ENCODE measurements around the gene TMEM145. TPM values are rescaled to one million over a fixed set of nuclear protein-coding genes. Genes with fewer than 3 reads are reported as not detected.
"Not testable (repeated sequence)": the region's sequence is repeated elsewhere in the genome, so short reads cannot be mapped to it uniquely, and the experiment has no call there.

Gene TMEM145
- total and polyA plus RNA-seq, 9 of the 15 experiments (the other 6 are each of a cell fraction or from before 2014, with no cell fraction given) = 0.80 to 5.5 (median 1.9) TPM; not detected in 3

DNA sequence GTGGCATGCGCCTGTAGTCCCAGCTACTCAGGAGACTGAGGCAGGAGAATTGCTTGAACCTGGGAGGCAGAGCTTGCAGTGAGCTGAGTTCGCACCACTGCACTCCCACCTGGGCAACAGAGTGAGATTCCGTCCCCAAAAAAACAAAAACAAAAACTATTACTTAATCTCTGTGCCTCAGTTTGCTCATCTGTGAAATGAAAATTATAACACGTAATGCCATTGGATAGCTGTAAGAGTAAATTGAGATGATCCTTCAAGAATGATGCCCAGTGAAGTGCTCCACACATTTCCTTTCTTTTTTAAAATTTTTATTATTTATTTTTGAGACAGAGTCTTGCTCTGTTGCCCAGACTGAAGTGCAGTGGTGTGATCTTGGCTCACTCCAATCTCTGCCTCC is 26.8 kb downstream of the TMEM145 start:
- in situ Hi-C loops (cut with MboI); CTCF ChIA-PET (ENCODE audit: low intra/inter-chr PET ratio); POLR2A ChIA-PET; H3K9ac ChIP-seq (ENCODE audit: insufficient read depth in 1 of 2, low read depth in 2 of 2, low read length in 2 of 2); FAIRE-seq; H3K4me3 ChIP-seq; H2AFZ ChIP-seq (ENCODE audit: low read depth, low read length); H3K27ac ChIP-seq (ENCODE audit: extremely low read depth, low read depth, low read length); ATAC-seq; H3K9me3 ChIP-seq (replicated peaks; ENCODE audit: control insufficient read depth, insufficient read depth, low read depth, low read length); BruUV-seq (replicated peaks); H3K79me2 ChIP-seq (ENCODE audit: control insufficient read depth, insufficient read depth, low read length); H3K9me1 ChIP-seq (ENCODE audit: control insufficient read depth, insufficient read depth, low read length); DNase-seq (ENCODE audit: extremely low read depth in 1 of 4, low spot score in 3 of 4); H3K4me2 ChIP-seq (ENCODE audit: insufficient read depth, low read length); H3K27me3 ChIP-seq (ENCODE audit: control insufficient read depth in 2 of 2, insufficient read depth in 2 of 2, low read length in 2 of 2); H4K20me1 ChIP-seq (replicated peaks; ENCODE audit: control insufficient read depth, insufficient read depth, low read length); intact Hi-C loops (cut with micrococcal nuclease): not testable (repeated sequence)
- peak; percentile 60 for TF ChIP-seq RBM25 (IDR thresholded peaks at IDR 0.05; ENCODE audit: low read depth, low read length, severe bottlenecking)
- Histone ChIP-seq H3K36me3 (ENCODE audit: control insufficient read depth, insufficient read depth, low read length) (peaks cover 19% of the 10 kb centered on the region; the same call in 2 of the 3 replicates), H3K4me1 (replicated peaks in 1 of 2; ENCODE audit: control insufficient read depth in 2 of 2, insufficient read depth in 2 of 2, low read length in 2 of 2) (peaks cover 0 to 19% of the 10 kb centered on the region in 2 experiments; a peak in 2 of 5 replicates)
- WGBS (ENCODE audit: insufficient coverage, low coverage, missing lambda C conversion rate) = 90% methylated on average over 4 of the region's 4 CpGs

DNA sequence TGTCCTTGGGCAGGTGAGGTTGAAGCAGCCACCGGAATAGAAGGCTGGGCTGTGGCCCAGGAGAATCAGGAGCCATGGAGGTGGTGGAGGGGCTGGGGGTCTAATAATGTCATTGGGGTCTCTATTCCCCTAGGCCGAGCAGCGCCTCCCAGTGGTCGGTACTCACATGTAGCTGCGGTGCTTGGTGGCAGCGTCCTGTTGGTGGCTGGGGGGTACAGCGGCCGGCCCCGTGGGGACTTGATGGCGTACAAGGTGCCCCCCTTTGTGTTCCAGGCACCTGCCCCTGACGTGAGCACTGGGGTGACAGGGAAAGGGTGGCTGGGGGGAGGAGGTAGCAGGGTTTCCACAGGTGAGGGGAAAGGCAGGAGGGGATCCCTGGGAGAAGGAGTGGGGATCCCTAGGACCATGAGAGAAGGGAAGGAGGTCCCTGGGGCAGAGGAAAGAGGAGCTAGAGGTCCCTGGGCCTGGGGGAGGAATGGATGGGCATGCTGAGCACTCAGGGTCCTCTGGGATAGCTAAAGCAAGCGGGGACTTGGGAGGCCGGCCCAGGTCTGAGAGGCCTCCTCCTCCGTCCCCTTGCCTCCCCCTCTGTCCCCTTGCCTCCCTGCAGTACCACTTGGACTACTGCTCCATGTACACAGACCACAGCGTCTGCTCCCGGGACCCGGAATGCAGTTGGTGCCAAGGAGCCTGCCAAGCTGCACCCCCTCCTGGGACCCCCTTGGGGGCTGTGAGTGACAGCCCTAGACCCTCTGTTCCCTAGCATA is 30.4 kb downstream of the TMEM145 start:
- WGBS (ENCODE audit: insufficient coverage, low coverage, missing lambda C conversion rate) = 62% methylated on average over 15 of the region's 17 CpGs
- BruUV-seq (replicated peaks) = no TSS peak
- Histone ChIP-seq H3K4me1 (replicated peaks in 1 of 2; ENCODE audit: control insufficient read depth in 2 of 2, insufficient read depth in 2 of 2, low read length in 2 of 2) (peaks cover 0 to 8% of the 10 kb centered on the region in 2 experiments; a peak in 1 of 5 replicates), H3K79me2 (ENCODE audit: control insufficient read depth, insufficient read depth, low read length) (no peaks in the 10 kb centered on the region), H3K9ac (ENCODE audit: insufficient read depth in 1 of 2, low read depth in 2 of 2, low read length in 2 of 2) (no peak overlapping the region; a peak in 2 of 4 replicates), H3K27ac (ENCODE audit: extremely low read depth, low read depth, low read length) (no peak overlapping the region), H3K4me2 (ENCODE audit: insufficient read depth, low read length) (no peak overlapping the region), H3K27me3 (ENCODE audit: control insufficient read depth in 2 of 2, insufficient read depth in 2 of 2, low read length in 2 of 2) (no peaks in the 10 kb centered on the region), H3K4me3 (no peak overlapping the region), H3K9me1 (ENCODE audit: control insufficient read depth, insufficient read depth, low read length) (no peaks in the 10 kb centered on the region), H3K36me3 (ENCODE audit: control insufficient read depth, insufficient read depth, low read length) (peaks cover 8% of the 10 kb centered on the region; the same call in 1 of the 3 replicates), H2AFZ (ENCODE audit: low read depth, low read length) (no peak overlapping the region), H4K20me1 (replicated peaks; ENCODE audit: control insufficient read depth, insufficient read depth, low read length) (no peaks in the 10 kb centered on the region), H3K9me3 (replicated peaks; ENCODE audit: control insufficient read depth, insufficient read depth, low read depth, low read length) (no peaks in the 10 kb centered on the region)
- CTCF ChIA-PET (ENCODE audit: low intra/inter-chr PET ratio) = no interaction called here
- no peak for FAIRE-seq
- peak; percentile 77 for ATAC-seq
- DNase-seq (ENCODE audit: extremely low read depth in 1 of 4, low spot score in 3 of 4) = peak in 1 of 4 experiments; percentile 36
- in situ Hi-C loops (cut with MboI) = no loop called here
- intact Hi-C loops (cut with micrococcal nuclease) = no loop called here
- POLR2A ChIA-PET = no interaction called here
- TF ChIP-seq, protein P1, sequence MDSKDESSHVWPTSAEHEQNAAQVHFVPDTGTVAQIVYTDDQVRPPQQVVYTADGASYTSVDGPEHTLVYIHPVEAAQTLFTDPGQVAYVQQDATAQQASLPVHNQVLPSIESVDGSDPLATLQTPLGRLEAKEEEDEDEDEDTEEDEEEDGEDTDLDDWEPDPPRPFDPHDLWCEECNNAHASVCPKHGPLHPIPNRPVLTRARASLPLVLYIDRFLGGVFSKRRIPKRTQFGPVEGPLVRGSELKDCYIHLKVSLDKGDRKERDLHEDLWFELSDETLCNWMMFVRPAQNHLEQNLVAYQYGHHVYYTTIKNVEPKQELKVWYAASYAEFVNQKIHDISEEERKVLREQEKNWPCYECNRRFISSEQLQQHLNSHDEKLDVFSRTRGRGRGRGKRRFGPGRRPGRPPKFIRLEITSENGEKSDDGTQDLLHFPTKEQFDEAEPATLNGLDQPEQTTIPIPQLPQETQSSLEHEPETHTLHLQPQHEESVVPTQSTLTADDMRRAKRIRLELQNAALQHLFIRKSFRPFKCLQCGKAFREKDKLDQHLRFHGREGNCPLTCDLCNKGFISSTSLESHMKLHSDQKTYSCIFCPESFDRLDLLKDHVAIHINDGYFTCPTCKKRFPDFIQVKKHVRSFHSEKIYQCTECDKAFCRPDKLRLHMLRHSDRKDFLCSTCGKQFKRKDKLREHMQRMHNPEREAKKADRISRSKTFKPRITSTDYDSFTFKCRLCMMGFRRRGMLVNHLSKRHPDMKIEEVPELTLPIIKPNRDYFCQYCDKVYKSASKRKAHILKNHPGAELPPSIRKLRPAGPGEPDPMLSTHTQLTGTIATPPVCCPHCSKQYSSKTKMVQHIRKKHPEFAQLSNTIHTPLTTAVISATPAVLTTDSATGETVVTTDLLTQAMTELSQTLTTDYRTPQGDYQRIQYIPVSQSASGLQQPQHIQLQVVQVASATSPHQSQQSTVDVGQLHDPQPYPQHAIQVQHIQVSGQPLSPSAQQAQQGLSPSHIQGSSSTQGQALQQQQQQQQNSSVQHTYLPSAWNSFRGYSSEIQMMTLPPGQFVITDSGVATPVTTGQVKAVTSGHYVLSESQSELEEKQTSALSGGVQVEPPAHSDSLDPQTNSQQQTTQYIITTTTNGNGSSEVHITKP (IDR thresholded peaks at IDR 0.05; ENCODE audit: partially characterized antibody) = no peak
- no peak for TF ChIP-seq ILF3 (IDR thresholded peaks at IDR 0.05; ENCODE audit: borderline replicate concordance)
- TF ChIP-seq, protein P2, sequence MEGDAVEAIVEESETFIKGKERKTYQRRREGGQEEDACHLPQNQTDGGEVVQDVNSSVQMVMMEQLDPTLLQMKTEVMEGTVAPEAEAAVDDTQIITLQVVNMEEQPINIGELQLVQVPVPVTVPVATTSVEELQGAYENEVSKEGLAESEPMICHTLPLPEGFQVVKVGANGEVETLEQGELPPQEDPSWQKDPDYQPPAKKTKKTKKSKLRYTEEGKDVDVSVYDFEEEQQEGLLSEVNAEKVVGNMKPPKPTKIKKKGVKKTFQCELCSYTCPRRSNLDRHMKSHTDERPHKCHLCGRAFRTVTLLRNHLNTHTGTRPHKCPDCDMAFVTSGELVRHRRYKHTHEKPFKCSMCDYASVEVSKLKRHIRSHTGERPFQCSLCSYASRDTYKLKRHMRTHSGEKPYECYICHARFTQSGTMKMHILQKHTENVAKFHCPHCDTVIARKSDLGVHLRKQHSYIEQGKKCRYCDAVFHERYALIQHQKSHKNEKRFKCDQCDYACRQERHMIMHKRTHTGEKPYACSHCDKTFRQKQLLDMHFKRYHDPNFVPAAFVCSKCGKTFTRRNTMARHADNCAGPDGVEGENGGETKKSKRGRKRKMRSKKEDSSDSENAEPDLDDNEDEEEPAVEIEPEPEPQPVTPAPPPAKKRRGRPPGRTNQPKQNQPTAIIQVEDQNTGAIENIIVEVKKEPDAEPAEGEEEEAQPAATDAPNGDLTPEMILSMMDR (IDR thresholded peaks at IDR 0.05 in 2 of 3, conservative IDR thresholded peaks at IDR 0.05 in 1 of 3; ENCODE audit: insufficient read depth in 2 of 3, low read depth in 1 of 3, low read length in 3 of 3) = peak; percentile 61 to 93 (median 64)
- no peak for TF ChIP-seq TAF7 (tag; IDR thresholded peaks at IDR 0.05)
- peak; percentile 84 for TF ChIP-seq ZBTB7A (IDR thresholded peaks at IDR 0.05; ENCODE audit: borderline replicate concordance, control insufficient read depth, low read depth, low read length)

Data from K562 (cell line).